ENCODE data around the gene SZT2. TPM values are rescaled to one million over a fixed set of nuclear protein-coding genes. Genes with fewer than 3 reads are reported as not detected.

The SZT2 gene
- total and polyA plus RNA-seq, 10 of the 15 experiments (the other 5 are each of a cell fraction or from before 2014, with no cell fraction given) = 1.4 to 38.3 (median 12.7) TPM

- no peaks in the 10 kb centered on the region; the same call in 1 of the 2 replicates for H3K4me1 ChIP-seq (ENCODE audit: control insufficient read depth, insufficient read depth, low read length)
- no peaks in the 10 kb centered on the region for H3K27me3 ChIP-seq (replicated peaks in 1 of 2; ENCODE audit: control insufficient read depth in 2 of 2, insufficient read depth in 2 of 2, low read length in 1 of 2)
- no TSS peak for BruUV-seq (replicated peaks)
- no peak overlapping the region for H3K4me2 ChIP-seq (ENCODE audit: control insufficient read depth, insufficient read depth)
- H3K4me3 ChIP-seq = no peak overlapping the region
- ChIA-PET CTCF (interaction anchor here (0.6 to 3.5 kb wide), 7 partner anchors 9 to 150 kb away, joined by 3 to 14 read pairs (median 7); partner anchors contain the start of genes MED8 and SZT2), POLR2A (interaction anchor here (0.7 to 1.2 kb wide), 4 partner anchors 16 to 36 kb away, joined by 3 to 5 read pairs (median 4); partner anchors contain the start of gene CDC20), SMC1A (ENCODE audit: uncharacterized antibody, unreplicated experiment) (interaction anchor here (1.3 to 1.6 kb wide), 6 partner anchors 8 to 150 kb away, joined by 3 to 9 read pairs (median 5); partner anchors contain the start of genes CDC20 and ELOVL1), RAD21 (ENCODE audit: unreplicated experiment) (interaction anchor here (2.6 kb wide), 1 partner anchor 138 kb away, joined by 10 read pairs; no protein-coding TSS in a partner anchor)
- TF ChIP-seq BRCA1 (IDR thresholded peaks at IDR 0.05; ENCODE audit: low read depth, low read length) (no peak), SPI1 (IDR thresholded peaks at IDR 0.05; ENCODE audit: borderline replicate concordance, insufficient read depth, low read depth, low read length) (no peak), BACH1 (IDR thresholded peaks at IDR 0.05; ENCODE audit: borderline replicate concordance) (no peak), MEF2B (IDR thresholded peaks at IDR 0.05; ENCODE audit: partially characterized antibody, poor library complexity, severe bottlenecking) (no peak), TCF12 (IDR thresholded peaks at IDR 0.05; ENCODE audit: low read depth, low read length) (no peak), EZH2 (IDR thresholded peaks at IDR 0.05; ENCODE audit: borderline replicate concordance, control insufficient read depth, low read depth, low read length) (no peak), ZNF24 (IDR thresholded peaks at IDR 0.05) (no peak)
- intact Hi-C loops (cut with micrococcal nuclease; ENCODE audit: unreplicated experiment) (no loop called here), in situ Hi-C loops (cut with MboI) (no loop called here)
- H2AFZ ChIP-seq (ENCODE audit: control insufficient read depth, low read depth, low read length) = no peak overlapping the region
- ATAC-seq = no peak
- no peak overlapping the region for H3K27ac ChIP-seq (ENCODE audit: control insufficient read depth, insufficient read depth)
- H3K36me3 ChIP-seq (ENCODE audit: control insufficient read depth in 2 of 2, insufficient read depth in 2 of 2, low read length in 1 of 2) = peaks cover 0 to 1% of the 10 kb centered on the region in 2 experiments; a peak in 2 of 4 replicates
- H4K20me1 ChIP-seq (ENCODE audit: control insufficient read depth, insufficient read depth) = no peaks in the 10 kb centered on the region
- WGBS (ENCODE audit: insufficient coverage, insufficient replicate concordance, low lambda C conversion rate, missing lambda C conversion rate) = 91% methylated on average over 7 of the region's 7 CpGs
- H3K9ac ChIP-seq (ENCODE audit: control insufficient read depth, insufficient read depth, low read length) = no peak overlapping the region
- FAIRE-seq = no peak
- no peaks in the 10 kb centered on the region for H3K79me2 ChIP-seq (ENCODE audit: control insufficient read depth, insufficient read depth, low read length)
- H3K9me3 ChIP-seq (replicated peaks; ENCODE audit: control insufficient read depth, insufficient read depth, low read length) = no peaks in the 10 kb centered on the region
- no peak for DNase-seq (ENCODE audit: low read depth, low spot score)
Measured at GRCh38 chr1:43376723-43377235, 12.9 kb upstream of the SZT2 start.

Measured in GM12878 (cell line).